Neural cell (in vitro differentiated cells): ENCODE data around the gene CPNE5. TPM values are rescaled to one million over a fixed set of nuclear protein-coding genes. Genes with fewer than 3 reads are reported as not detected.
A peak's percentile ranks its signal among the peaks of the same experiment; 100 is the strongest.

Experiments used
- H2AFZ ChIP-seq: fragments of 200-600, 300-800 bp; sonication (generic), shearing (Covaris generic); 2 replicates; pipeline ENCODE4 v1.6.0; 2014; ENCODE audit warnings: low read depth, mild to moderate bottlenecking, antibody characterized with exemption, low read length, moderate library complexity
- H3F3A ChIP-seq: fragments of 200-600 bp; shearing (Covaris generic); 2 replicates; pipeline ENCODE4 v1.6.1; 2016; ENCODE audit warnings: mild to moderate bottlenecking, moderate library complexity, mixed read lengths, antibody characterized with exemption, low read length; ENCODE audit not compliant: insufficient read depth, poor library complexity, severe bottlenecking
- H3K27ac ChIP-seq: fragments of 200-600, 300-800 bp; sonication (generic), shearing (Covaris generic); 2 replicates; pipeline ENCODE4 v1.5.1; 2014; ENCODE audit warnings: mild to moderate bottlenecking, low read length, moderate library complexity
- H3K27me3 ChIP-seq: fragments of 300-800, 200-600 bp; sonication (generic), shearing (Covaris generic); 2 replicates; pipeline ENCODE4 v1.6.0; 2014; ENCODE audit warnings: mild to moderate bottlenecking, low read depth, low read length, moderate library complexity; ENCODE audit not compliant: insufficient read depth
- H3K36me3 ChIP-seq: fragments of 300-800, 200-600 bp; sonication (generic), shearing (Covaris generic); 2 replicates; pipeline ENCODE4 v1.5.1; 2014; ENCODE audit warnings: mild to moderate bottlenecking, antibody characterized with exemption, low read length, moderate library complexity; ENCODE audit not compliant: insufficient read depth
- H3K4me2 ChIP-seq: fragments of 300-800, 200-600 bp; sonication (generic), shearing (Covaris generic); 2 replicates; pipeline ENCODE4 v1.6.0; 2014; ENCODE audit warnings: mild to moderate bottlenecking, low read length
- H3K4me3 ChIP-seq: fragments of 300-800, 200-600 bp; sonication (generic), shearing (Covaris generic); 2 replicates; pipeline ENCODE4 v1.5.1; 2014; ENCODE audit warnings: mild to moderate bottlenecking, low read length, moderate library complexity
- H3K79me2 ChIP-seq: fragments of 200-600 bp; shearing (Covaris generic); replicated peaks from 2 replicates; pipeline ENCODE4 v1.6.0; 2014; ENCODE audit warnings: mild to moderate bottlenecking, low read length, moderate library complexity; ENCODE audit not compliant: insufficient read depth
- H3K9ac ChIP-seq: fragments of 300-800, 200-600 bp; sonication (generic), shearing (Covaris generic); 2 replicates; pipeline ENCODE4 v1.6.1; 2016; ENCODE audit warnings: mild to moderate bottlenecking, low read length, mixed read lengths
- H3K9me2 ChIP-seq: fragments of 200-600 bp; shearing (Covaris generic); 2 replicates; pipeline ENCODE4 v1.6.1; 2016; ENCODE audit warnings: mild to moderate bottlenecking, low read length, mixed read lengths; ENCODE audit not compliant: insufficient read depth
- H3K9me3 ChIP-seq: fragments of 200-600, 300-800 bp; sonication (generic), shearing (Covaris generic); 2 replicates; pipeline ENCODE4 v1.6.1; 2016; ENCODE audit warnings: mild to moderate bottlenecking, mixed run types, low read length, moderate library complexity, mixed read lengths
- H4K20me1 ChIP-seq: fragments of 200-600 bp; shearing (Covaris generic); 2 replicates; pipeline ENCODE4 v1.6.1; 2016; ENCODE audit warnings: mild to moderate bottlenecking, mixed run types; ENCODE audit not compliant: insufficient read depth
- CTCF ChIP-seq: fragments of 450-650 bp; IDR thresholded peaks from 2 replicates; pipeline ENCODE4 v1.5.1; 2014; ENCODE audit warnings: antibody characterized with exemption, mild to moderate bottlenecking, moderate library complexity; ENCODE audit not compliant: poor library complexity, severe bottlenecking
- EP300 ChIP-seq: fragments of 450-650 bp; conservative IDR thresholded peaks from 2 replicates; pipeline ENCODE4 v1.6.1; 2014; ENCODE audit warnings: antibody characterized with exemption, mild to moderate bottlenecking, moderate library complexity; ENCODE audit not compliant: poor library complexity, severe bottlenecking
- EZH2 ChIP-seq: fragments of 200-600, 300-800 bp; shearing (Covaris generic), sonication (generic); IDR thresholded peaks from 2 replicates; pipeline ENCODE4 v1.6.1; 2014; ENCODE audit warnings: antibody characterized with exemption, low read length, borderline replicate concordance, mild to moderate bottlenecking; ENCODE audit not compliant: insufficient read depth, poor library complexity, severe bottlenecking
- MXI1 ChIP-seq: fragments of 450-650 bp; conservative IDR thresholded peaks from 2 replicates; pipeline ENCODE4 v1.6.1; 2014; ENCODE audit warnings: antibody characterized with exemption, mild to moderate bottlenecking; ENCODE audit not compliant: poor library complexity, severe bottlenecking
- POLR2AphosphoS5 ChIP-seq: IDR thresholded peaks from 2 replicates; pipeline ENCODE4 v1.6.1; 2012
- RAD21 ChIP-seq: fragments of 450-650 bp; conservative IDR thresholded peaks from 2 replicates; pipeline ENCODE4 v1.6.1; 2014; ENCODE audit warnings: antibody characterized with exemption, mild to moderate bottlenecking, moderate library complexity
- REST ChIP-seq: IDR thresholded peaks from 2 replicates; pipeline ENCODE4 v1.6.1; 2012; ENCODE audit warnings: borderline replicate concordance
- SMC3 ChIP-seq: fragments of 450-650 bp; conservative IDR thresholded peaks from 2 replicates; pipeline ENCODE4 v1.6.1; 2014; ENCODE audit warnings: antibody characterized with exemption, mild to moderate bottlenecking, moderate library complexity; ENCODE audit not compliant: poor library complexity
- TAF1 ChIP-seq: IDR thresholded peaks from 2 replicates; pipeline ENCODE4 v1.6.1; 2012; ENCODE audit warnings: low read depth
- polyA plus RNA-seq: library from polyadenylated mRNA; depleted of rRNA; stranded (reverse); fragments of >200 nt; gene quantifications from 2 replicates; pipeline ENCODE4 v1.2.3, GENCODE V29; 2014

CPNE5 gene
- polyA plus RNA-seq, 1 donor from 2014 or later = 8.7 TPM

- Histone ChIP-seq H3K9me3 (no peaks in the 10 kb centered on the region), H3K9me2 (no peaks in the 10 kb centered on the region), H3K4me2 (no peak overlapping the region), H3F3A (no peaks in the 10 kb centered on the region), H3K27me3 (no peaks in the 10 kb centered on the region), H3K9ac (no peak overlapping the region), H3K36me3 (no peaks in the 10 kb centered on the region), H2AFZ (no peak overlapping the region), H3K79me2 (no peaks in the 10 kb centered on the region), H4K20me1 (no peaks in the 10 kb centered on the region), H3K27ac (peak overlapping the region; percentile 88), H3K4me3 (no peak overlapping the region)
- TF ChIP-seq POLR2AphosphoS5 = no peak
- TF ChIP-seq EZH2 = no peak
- no peak for TF ChIP-seq TAF1
These were observed 35.8 kb downstream of the CPNE5 start for GRCh38 chr6:36803482-36803881.

- Histone ChIP-seq H3K36me3 (no peaks in the 10 kb centered on the region), H3F3A (no peaks in the 10 kb centered on the region)
These were observed 38.8 kb downstream of the CPNE5 start for GRCh38 chr6:36800223-36801076.

More at GRCh38 chr6:36800223-36801076, 38.8 kb downstream of the CPNE5 start:
- H2AFZ ChIP-seq = no peak overlapping the region
- H3K9ac ChIP-seq = no peak overlapping the region
- no peak overlapping the region for H3K4me2 ChIP-seq
- H3K4me3 ChIP-seq = no peak overlapping the region
- H3K79me2 ChIP-seq = no peaks in the 10 kb centered on the region
- no peaks in the 10 kb centered on the region for H3K9me2 ChIP-seq
- no peaks in the 10 kb centered on the region for H3K9me3 ChIP-seq
- H3K27me3 ChIP-seq = no peaks in the 10 kb centered on the region
- no peak overlapping the region for H3K27ac ChIP-seq
- TF ChIP-seq EP300 = no peak
- TF ChIP-seq CTCF = no peak
- no peak for TF ChIP-seq POLR2AphosphoS5
- no peak for TF ChIP-seq RAD21
- no peak for TF ChIP-seq TAF1
- TF ChIP-seq REST = no peak
- no peak for TF ChIP-seq SMC3
- TF ChIP-seq EZH2 = no peak
- no peak for TF ChIP-seq MXI1
- H4K20me1 ChIP-seq = no peaks in the 10 kb centered on the region
